ENCODE measurements around the gene RPL27.

DNA sequence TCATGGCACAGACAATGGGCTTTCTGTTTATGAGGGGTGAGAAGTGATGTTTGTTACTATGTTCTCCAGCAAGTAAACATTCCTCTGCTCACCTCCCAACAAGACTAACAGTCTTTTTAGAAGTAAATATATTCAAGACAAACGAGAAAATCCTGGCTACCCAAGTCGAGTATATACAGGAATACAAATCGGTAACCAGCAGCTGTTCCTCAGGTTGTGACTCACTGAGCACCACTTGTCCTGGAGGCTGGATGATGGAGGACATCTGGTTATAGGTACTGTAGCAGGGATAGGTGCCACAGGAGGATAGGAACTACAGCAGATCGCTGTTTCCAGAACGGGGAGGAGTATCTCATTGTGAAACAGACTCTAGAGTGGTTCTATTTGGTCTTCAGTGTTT lies 5.3 kb upstream of the RPL27 start:
- TF ChIP-seq, protein P1, sequence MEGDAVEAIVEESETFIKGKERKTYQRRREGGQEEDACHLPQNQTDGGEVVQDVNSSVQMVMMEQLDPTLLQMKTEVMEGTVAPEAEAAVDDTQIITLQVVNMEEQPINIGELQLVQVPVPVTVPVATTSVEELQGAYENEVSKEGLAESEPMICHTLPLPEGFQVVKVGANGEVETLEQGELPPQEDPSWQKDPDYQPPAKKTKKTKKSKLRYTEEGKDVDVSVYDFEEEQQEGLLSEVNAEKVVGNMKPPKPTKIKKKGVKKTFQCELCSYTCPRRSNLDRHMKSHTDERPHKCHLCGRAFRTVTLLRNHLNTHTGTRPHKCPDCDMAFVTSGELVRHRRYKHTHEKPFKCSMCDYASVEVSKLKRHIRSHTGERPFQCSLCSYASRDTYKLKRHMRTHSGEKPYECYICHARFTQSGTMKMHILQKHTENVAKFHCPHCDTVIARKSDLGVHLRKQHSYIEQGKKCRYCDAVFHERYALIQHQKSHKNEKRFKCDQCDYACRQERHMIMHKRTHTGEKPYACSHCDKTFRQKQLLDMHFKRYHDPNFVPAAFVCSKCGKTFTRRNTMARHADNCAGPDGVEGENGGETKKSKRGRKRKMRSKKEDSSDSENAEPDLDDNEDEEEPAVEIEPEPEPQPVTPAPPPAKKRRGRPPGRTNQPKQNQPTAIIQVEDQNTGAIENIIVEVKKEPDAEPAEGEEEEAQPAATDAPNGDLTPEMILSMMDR (IDR thresholded peaks at IDR 0.05), result no peak
- TF ChIP-seq, protein P2, sequence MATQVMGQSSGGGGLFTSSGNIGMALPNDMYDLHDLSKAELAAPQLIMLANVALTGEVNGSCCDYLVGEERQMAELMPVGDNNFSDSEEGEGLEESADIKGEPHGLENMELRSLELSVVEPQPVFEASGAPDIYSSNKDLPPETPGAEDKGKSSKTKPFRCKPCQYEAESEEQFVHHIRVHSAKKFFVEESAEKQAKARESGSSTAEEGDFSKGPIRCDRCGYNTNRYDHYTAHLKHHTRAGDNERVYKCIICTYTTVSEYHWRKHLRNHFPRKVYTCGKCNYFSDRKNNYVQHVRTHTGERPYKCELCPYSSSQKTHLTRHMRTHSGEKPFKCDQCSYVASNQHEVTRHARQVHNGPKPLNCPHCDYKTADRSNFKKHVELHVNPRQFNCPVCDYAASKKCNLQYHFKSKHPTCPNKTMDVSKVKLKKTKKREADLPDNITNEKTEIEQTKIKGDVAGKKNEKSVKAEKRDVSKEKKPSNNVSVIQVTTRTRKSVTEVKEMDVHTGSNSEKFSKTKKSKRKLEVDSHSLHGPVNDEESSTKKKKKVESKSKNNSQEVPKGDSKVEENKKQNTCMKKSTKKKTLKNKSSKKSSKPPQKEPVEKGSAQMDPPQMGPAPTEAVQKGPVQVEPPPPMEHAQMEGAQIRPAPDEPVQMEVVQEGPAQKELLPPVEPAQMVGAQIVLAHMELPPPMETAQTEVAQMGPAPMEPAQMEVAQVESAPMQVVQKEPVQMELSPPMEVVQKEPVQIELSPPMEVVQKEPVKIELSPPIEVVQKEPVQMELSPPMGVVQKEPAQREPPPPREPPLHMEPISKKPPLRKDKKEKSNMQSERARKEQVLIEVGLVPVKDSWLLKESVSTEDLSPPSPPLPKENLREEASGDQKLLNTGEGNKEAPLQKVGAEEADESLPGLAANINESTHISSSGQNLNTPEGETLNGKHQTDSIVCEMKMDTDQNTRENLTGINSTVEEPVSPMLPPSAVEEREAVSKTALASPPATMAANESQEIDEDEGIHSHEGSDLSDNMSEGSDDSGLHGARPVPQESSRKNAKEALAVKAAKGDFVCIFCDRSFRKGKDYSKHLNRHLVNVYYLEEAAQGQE (IDR thresholded peaks at IDR 0.05; ENCODE audit: insufficient read depth in 1 of 2, low read depth in 2 of 2, low read length in 1 of 2), result no peak
- no peak for TF ChIP-seq POLR2AphosphoS5 (IDR thresholded peaks at IDR 0.05; ENCODE audit: low read depth, low read length)
